ENCODE results near the gene ACLY. TPM values are rescaled to one million over a fixed set of nuclear protein-coding genes. Genes with fewer than 3 reads are reported as not detected.
A peak's percentile ranks its signal among the peaks of the same experiment; 100 is the strongest.
"Not testable (repeated sequence)": the region's sequence is repeated elsewhere in the genome, so short reads cannot be mapped to it uniquely, and the experiment has no call there.

The ACLY gene
- total and polyA plus RNA-seq, 2 donors (not counting 1 experiment from before 2014, with no cell fraction given): 40.2 to 91.5 TPM

DNA sequence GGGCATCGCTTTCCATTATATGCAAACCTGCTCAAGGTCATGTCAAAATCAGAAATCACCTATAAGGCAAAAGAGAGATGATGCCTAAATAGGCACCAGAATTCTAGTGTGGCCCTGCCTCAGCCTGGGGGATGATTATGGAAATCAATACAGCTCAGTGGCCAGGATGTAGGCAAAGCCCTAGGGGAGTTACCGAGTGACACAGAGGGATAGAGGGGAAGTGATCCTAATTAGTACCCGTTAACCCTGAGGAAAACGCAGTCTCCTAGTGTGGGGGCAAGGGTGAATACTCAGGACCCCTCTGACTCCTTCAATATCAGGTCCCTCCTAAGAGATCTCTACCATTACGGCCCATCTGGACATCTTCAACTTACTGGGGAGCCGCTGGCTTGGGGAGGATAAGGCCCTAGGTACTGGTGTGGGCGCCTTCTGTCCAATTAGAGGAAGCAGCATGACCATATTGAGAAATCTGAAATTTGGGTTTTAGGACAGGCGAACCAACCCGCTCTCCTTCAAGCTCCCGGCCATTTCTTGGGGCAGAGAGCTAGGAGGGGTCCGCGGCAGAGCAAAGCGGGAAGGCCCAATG is 83.4 kb downstream of the ACLY start:
- Histone ChIP-seq H3K36me3 (replicated peaks in 1 of 2; ENCODE audit: control extremely low read depth in 1 of 2, control insufficient read depth in 1 of 2, extremely low read depth in 1 of 2, insufficient read depth in 2 of 2, low read length in 1 of 2) (peaks cover 0 to 19% of the 10 kb centered on the region in 2 experiments), H4K20me1 (ENCODE audit: control insufficient read depth, insufficient read depth, low read length, poor library complexity, severe bottlenecking) (no peaks in the 10 kb centered on the region), H2AFZ (ENCODE audit: insufficient read depth, low read depth, low read length, poor library complexity, severe bottlenecking) (peak overlapping the region; percentile 97), H3K4me3 (ENCODE audit: control extremely low read depth in 1 of 5, extremely low read depth in 1 of 5, insufficient read depth in 1 of 5, low read depth in 2 of 5, low read length in 4 of 5) (peak overlapping the region; percentile 21 to 80 (median 67)), H3K79me2 (ENCODE audit: control insufficient read depth, insufficient read depth, low read length) (peaks cover 7% of the 10 kb centered on the region), H3K9me3 (ENCODE audit: control extremely low read depth in 1 of 3, control insufficient read depth in 2 of 3, insufficient read depth in 1 of 3, low read length in 2 of 3) (no peaks in the 10 kb centered on the region), H3K4me1 (ENCODE audit: control insufficient read depth in 2 of 2, insufficient read depth in 2 of 2, low read length in 2 of 2) (peaks cover 12 to 14% of the 10 kb centered on the region in 2 donors), H3K27ac (ENCODE audit: low read length in 2 of 2) (peak overlapping the region in 1 of 2 donors; percentile 62), H3K27me3 (replicated peaks in 1 of 4; ENCODE audit: control extremely low read depth in 1 of 4, control insufficient read depth in 3 of 4, insufficient read depth in 4 of 4, low read length in 3 of 4) (peaks cover 0 to 13% (median 0%) of the 10 kb centered on the region in 4 experiments), H3K9ac (ENCODE audit: low read length) (peak overlapping the region; percentile 88), H3K4me2 (replicated peaks; ENCODE audit: low read depth, low read length, poor library complexity, severe bottlenecking) (peak overlapping the region; percentile 90)
- DNase-seq (no peak), ATAC-seq (ENCODE audit: low read depth) (peak; percentile 31)
- intact Hi-C loops (cut with micrococcal nuclease): loop anchor here (1.0 kb wide), 1 partner anchor 30 kb away; the partner anchor contains the start of gene KLHL11
- Mint-ChIP-seq H3K27ac (peak overlapping the region; percentile 85), H3K4me3 (peak overlapping the region; percentile 92), H3K4me1 (peaks cover 13% of the 10 kb centered on the region), H3K9me3 (ENCODE audit: insufficient read depth) (no peaks in the 10 kb centered on the region), H3K27me3 (no peaks in the 10 kb centered on the region)
- ChIA-PET CTCF (interaction anchor here (1.0 to 1.1 kb wide), 3 partner anchors 29 to 98 kb away, joined by 3 to 4 read pairs (median 3); no protein-coding TSS in a partner anchor), POLR2A (interaction anchor here (0.6 to 1.1 kb wide), 3 partner anchors 30 to 1933 kb away, joined by 3 to 5 read pairs (median 4); partner anchors contain the start of genes KLHL11 and ODAD4)
- TF ChIP-seq, protein P1, sequence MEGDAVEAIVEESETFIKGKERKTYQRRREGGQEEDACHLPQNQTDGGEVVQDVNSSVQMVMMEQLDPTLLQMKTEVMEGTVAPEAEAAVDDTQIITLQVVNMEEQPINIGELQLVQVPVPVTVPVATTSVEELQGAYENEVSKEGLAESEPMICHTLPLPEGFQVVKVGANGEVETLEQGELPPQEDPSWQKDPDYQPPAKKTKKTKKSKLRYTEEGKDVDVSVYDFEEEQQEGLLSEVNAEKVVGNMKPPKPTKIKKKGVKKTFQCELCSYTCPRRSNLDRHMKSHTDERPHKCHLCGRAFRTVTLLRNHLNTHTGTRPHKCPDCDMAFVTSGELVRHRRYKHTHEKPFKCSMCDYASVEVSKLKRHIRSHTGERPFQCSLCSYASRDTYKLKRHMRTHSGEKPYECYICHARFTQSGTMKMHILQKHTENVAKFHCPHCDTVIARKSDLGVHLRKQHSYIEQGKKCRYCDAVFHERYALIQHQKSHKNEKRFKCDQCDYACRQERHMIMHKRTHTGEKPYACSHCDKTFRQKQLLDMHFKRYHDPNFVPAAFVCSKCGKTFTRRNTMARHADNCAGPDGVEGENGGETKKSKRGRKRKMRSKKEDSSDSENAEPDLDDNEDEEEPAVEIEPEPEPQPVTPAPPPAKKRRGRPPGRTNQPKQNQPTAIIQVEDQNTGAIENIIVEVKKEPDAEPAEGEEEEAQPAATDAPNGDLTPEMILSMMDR (IDR thresholded peaks at IDR 0.05): no peak
- TF ChIP-seq EZH2 (IDR thresholded peaks at IDR 0.05; ENCODE audit: borderline replicate concordance, insufficient read depth, low read depth, low read length, poor library complexity, severe bottlenecking): no peak
- 8% methylated on average over 7 of the region's 13 CpGs for WGBS (ENCODE audit: insufficient coverage)

DNA sequence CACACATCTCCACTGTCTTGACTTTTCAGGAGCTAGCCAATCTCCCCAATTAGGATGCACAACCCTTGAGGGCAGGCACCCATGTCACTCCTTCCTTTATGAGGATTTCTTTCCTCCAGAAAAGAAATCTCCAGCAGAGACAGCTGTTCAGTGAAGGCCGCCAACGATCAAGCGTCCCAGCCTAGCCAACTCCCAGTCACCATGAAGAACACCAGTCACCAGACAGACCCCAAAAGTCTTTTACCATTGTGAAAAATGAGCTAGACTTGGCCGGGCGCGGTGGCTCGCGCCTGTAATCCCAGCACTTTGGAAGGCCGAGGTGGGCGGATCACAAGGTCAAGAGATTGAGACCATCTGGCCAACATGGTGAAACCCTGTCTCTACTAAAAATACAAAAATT is 88.8 kb downstream of the ACLY start:
- H3K9ac ChIP-seq (ENCODE audit: low read length); H3K27me3 Mint-ChIP-seq; H3K4me1 Mint-ChIP-seq; H3K27me3 ChIP-seq (replicated peaks in 1 of 4; ENCODE audit: control extremely low read depth in 1 of 4, control insufficient read depth in 3 of 4, insufficient read depth in 4 of 4, low read length in 3 of 4); H3K79me2 ChIP-seq (ENCODE audit: control insufficient read depth, insufficient read depth, low read length); H3K27ac Mint-ChIP-seq; H3K27ac ChIP-seq (ENCODE audit: low read length in 2 of 2); H3K4me3 Mint-ChIP-seq; H3K9me3 ChIP-seq (ENCODE audit: control extremely low read depth in 1 of 3, control insufficient read depth in 2 of 3, insufficient read depth in 1 of 3, low read length in 2 of 3); intact Hi-C loops (cut with micrococcal nuclease); POLR2A ChIA-PET; H2AFZ ChIP-seq (ENCODE audit: insufficient read depth, low read depth, low read length, poor library complexity, severe bottlenecking); H3K4me2 ChIP-seq (replicated peaks; ENCODE audit: low read depth, low read length, poor library complexity, severe bottlenecking); H3K4me1 ChIP-seq (ENCODE audit: control insufficient read depth in 2 of 2, insufficient read depth in 2 of 2, low read length in 2 of 2); H3K4me3 ChIP-seq (ENCODE audit: control extremely low read depth in 1 of 5, extremely low read depth in 1 of 5, insufficient read depth in 1 of 5, low read depth in 2 of 5, low read length in 4 of 5); ATAC-seq (ENCODE audit: low read depth); H3K9me3 Mint-ChIP-seq (ENCODE audit: insufficient read depth); DNase-seq; CTCF ChIA-PET; H4K20me1 ChIP-seq (ENCODE audit: control insufficient read depth, insufficient read depth, low read length, poor library complexity, severe bottlenecking): not testable (repeated sequence)
- H3K36me3 ChIP-seq (replicated peaks in 1 of 2; ENCODE audit: control extremely low read depth in 1 of 2, control insufficient read depth in 1 of 2, extremely low read depth in 1 of 2, insufficient read depth in 2 of 2, low read length in 1 of 2): peaks cover 0 to 38% of the 10 kb centered on the region in 2 experiments
- WGBS (ENCODE audit: insufficient coverage): 86% methylated on average over 10 of the region's 10 CpGs
